K562 (cell line): Measurements from ENCODE around the gene DOLPP1. TPM values are rescaled to one million over a fixed set of nuclear protein-coding genes. Genes with fewer than 3 reads are reported as not detected.
A peak's percentile ranks its signal among the peaks of the same experiment; 100 is the strongest.

Experiments used
- ARID2 ChIP-seq: fragments of 450-650 bp; IDR thresholded peaks from 2 replicates; pipeline ENCODE4 v1.6.1; 2017; ENCODE audit warnings: antibody characterized with exemption, mild to moderate bottlenecking
- BHLHE40 ChIP-seq: IDR thresholded peaks from 2 replicates; pipeline ENCODE4 v1.6.1; 2011; ENCODE audit warnings: low read length, improper control_type of control experiment
- BMI1 ChIP-seq: fragments of 150-350 bp; IDR thresholded peaks from 2 replicates; pipeline ENCODE4 v1.6.1; 2014; ENCODE audit warnings: low read length
- FIP1L1 ChIP-seq: fragments of 200-400 bp; formaldehyde crosslinking; IDR thresholded peaks from 2 replicates; pipeline ENCODE4 v1.6.1; 2018; ENCODE audit warnings: mild to moderate bottlenecking, low read depth, low read length; ENCODE audit not compliant: poor library complexity, severe bottlenecking
- GTF2E2 ChIP-seq: fragments of 200-800 bp; sonication (Bioruptor generic); IDR thresholded peaks from 2 replicates; pipeline ENCODE4 v1.6.1; 2016; ENCODE audit warnings: missing genetic modification characterization, missing compliant biosample characterization
- HLTF ChIP-seq: fragments of 450-650 bp; IDR thresholded peaks from 2 replicates; pipeline ENCODE4 v1.6.1; 2016
- KAT2B ChIP-seq: IDR thresholded peaks from one replicate; pipeline ENCODE4 v1.6.1; 2012; ENCODE audit warnings: low read depth, mild to moderate bottlenecking, control low read depth, inconsistent platforms, low read length, moderate library complexity
- PKNOX1 ChIP-seq: fragments of 450-650 bp; IDR thresholded peaks from 2 replicates; pipeline ENCODE4 v1.6.1; 2016
- POLR2AphosphoS2 ChIP-seq: IDR thresholded peaks from 2 replicates; pipeline ENCODE4 v1.6.1; 2012; ENCODE audit warnings: low read length, improper control_type of control experiment
- PRDM10 ChIP-seq: fragments of 450-650 bp; IDR thresholded peaks from 2 replicates; pipeline ENCODE4 v1.6.1; 2018; ENCODE audit not compliant: partially characterized antibody
- SRSF9 ChIP-seq: fragments of 200-400 bp; formaldehyde crosslinking; IDR thresholded peaks from 2 replicates; pipeline ENCODE4 v1.6.1; 2017; ENCODE audit warnings: low read depth, low read length, borderline replicate concordance
- ZC3H8 ChIP-seq: fragments of 450-650 bp; IDR thresholded peaks from 2 replicates; pipeline ENCODE4 v1.6.1; 2017
- ZNF212 ChIP-seq: fragments of 450-650 bp; formaldehyde crosslinking; IDR thresholded peaks from 2 replicates; pipeline ENCODE4 v1.4.0; 2020; ENCODE audit warnings: mild to moderate bottlenecking
- ZNF41 ChIP-seq: fragments of 250-450 bp; sonication (Bioruptor Pico); conservative IDR thresholded peaks from 2 replicates; pipeline ENCODE4 v1.4.0; 2020; ENCODE audit warnings: mild to moderate bottlenecking
- ZNF444 ChIP-seq: fragments of 250-450 bp; sonication (Bioruptor Pico); IDR thresholded peaks from 2 replicates; pipeline ENCODE4 v1.4.0; 2020; ENCODE audit warnings: mild to moderate bottlenecking, moderate library complexity
- polyA plus RNA-seq, 8 experiments: library from polyadenylated mRNA; depleted of rRNA in 4 of 8; stranded (reverse) in 5 of 8; unstranded in 3 of 8; fragments of >200 nt; fragmentation: Nextera tagmentation in 2 of 8; fragmentation: Illumina TruSeq in 1 of 8; extraction: Ambion mirVana in 2 of 8; extraction: Trizol in 1 of 8; gene quantifications; 2 replicates each; pipeline versions ENCODE4 v1.2.1 to v1.2.3, GENCODE V29; 2011 to 2014; ENCODE audit warnings: inconsistent platforms in 1 of 8, missing spikeins in 1 of 8
- total RNA-seq, 7 experiments: library from RNA; depleted of rRNA in 6 of 7; stranded (reverse); fragments of >200 nt in 6 of 7; fragmentation: Illumina TruSeq in 2 of 7; extraction: Trizol in 2 of 7; gene quantifications; 2 replicates each; pipeline versions ENCODE4 v1.2.1 to v1.2.3, GENCODE V29; 2011 to 2021; ENCODE audit warnings: low replicate concordance in 1 of 7
- TF ChIP-seq, protein P1 (sequence below): sonication (generic); formaldehyde crosslinking; IDR thresholded peaks from 2 replicates; pipeline ENCODE4 v1.9.0; 2022; ENCODE audit warnings: mild to moderate bottlenecking, missing genetic modification reagents
- TF ChIP-seq, protein P2 (sequence below): fragments of 250-450 bp; sonication (Bioruptor Pico); IDR thresholded peaks from 2 replicates; pipeline ENCODE4 v1.4.0; 2020

DOLPP1 gene
- total and polyA plus RNA-seq, 9 of the 15 experiments (the other 6 are each of a cell fraction or from before 2014, with no cell fraction given), result 3.0 to 39.8 (median 30.5) TPM

- TF ChIP-seq PRDM10 (no peak), PKNOX1 (0 out of 2 replicates have a peak, but pooled peaks have one; percentile 29), ZNF41 (CRISPR knock-in tag) (no peak), ARID2 (0 out of 2 replicates have a peak, but pooled peaks have one; percentile 35), ZNF444 (CRISPR knock-in tag) (no peak), BMI1 (no peak), ZC3H8 (no peak), BHLHE40 (0 out of 2 replicates have a peak, but pooled peaks have one; percentile 27), SRSF9 (no peak), HLTF (no peak), KAT2B (no peak), GTF2E2 (tag) (no peak), FIP1L1 (no peak), POLR2AphosphoS2 (no peak), ZNF212 (CRISPR knock-in tag) (no peak)
- TF ChIP-seq, protein P1, sequence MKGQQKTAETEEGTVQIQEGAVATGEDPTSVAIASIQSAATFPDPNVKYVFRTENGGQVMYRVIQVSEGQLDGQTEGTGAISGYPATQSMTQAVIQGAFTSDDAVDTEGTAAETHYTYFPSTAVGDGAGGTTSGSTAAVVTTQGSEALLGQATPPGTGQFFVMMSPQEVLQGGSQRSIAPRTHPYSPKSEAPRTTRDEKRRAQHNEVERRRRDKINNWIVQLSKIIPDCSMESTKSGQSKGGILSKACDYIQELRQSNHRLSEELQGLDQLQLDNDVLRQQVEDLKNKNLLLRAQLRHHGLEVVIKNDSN (CRISPR knock-in tag), result no peak
- TF ChIP-seq, protein P2, sequence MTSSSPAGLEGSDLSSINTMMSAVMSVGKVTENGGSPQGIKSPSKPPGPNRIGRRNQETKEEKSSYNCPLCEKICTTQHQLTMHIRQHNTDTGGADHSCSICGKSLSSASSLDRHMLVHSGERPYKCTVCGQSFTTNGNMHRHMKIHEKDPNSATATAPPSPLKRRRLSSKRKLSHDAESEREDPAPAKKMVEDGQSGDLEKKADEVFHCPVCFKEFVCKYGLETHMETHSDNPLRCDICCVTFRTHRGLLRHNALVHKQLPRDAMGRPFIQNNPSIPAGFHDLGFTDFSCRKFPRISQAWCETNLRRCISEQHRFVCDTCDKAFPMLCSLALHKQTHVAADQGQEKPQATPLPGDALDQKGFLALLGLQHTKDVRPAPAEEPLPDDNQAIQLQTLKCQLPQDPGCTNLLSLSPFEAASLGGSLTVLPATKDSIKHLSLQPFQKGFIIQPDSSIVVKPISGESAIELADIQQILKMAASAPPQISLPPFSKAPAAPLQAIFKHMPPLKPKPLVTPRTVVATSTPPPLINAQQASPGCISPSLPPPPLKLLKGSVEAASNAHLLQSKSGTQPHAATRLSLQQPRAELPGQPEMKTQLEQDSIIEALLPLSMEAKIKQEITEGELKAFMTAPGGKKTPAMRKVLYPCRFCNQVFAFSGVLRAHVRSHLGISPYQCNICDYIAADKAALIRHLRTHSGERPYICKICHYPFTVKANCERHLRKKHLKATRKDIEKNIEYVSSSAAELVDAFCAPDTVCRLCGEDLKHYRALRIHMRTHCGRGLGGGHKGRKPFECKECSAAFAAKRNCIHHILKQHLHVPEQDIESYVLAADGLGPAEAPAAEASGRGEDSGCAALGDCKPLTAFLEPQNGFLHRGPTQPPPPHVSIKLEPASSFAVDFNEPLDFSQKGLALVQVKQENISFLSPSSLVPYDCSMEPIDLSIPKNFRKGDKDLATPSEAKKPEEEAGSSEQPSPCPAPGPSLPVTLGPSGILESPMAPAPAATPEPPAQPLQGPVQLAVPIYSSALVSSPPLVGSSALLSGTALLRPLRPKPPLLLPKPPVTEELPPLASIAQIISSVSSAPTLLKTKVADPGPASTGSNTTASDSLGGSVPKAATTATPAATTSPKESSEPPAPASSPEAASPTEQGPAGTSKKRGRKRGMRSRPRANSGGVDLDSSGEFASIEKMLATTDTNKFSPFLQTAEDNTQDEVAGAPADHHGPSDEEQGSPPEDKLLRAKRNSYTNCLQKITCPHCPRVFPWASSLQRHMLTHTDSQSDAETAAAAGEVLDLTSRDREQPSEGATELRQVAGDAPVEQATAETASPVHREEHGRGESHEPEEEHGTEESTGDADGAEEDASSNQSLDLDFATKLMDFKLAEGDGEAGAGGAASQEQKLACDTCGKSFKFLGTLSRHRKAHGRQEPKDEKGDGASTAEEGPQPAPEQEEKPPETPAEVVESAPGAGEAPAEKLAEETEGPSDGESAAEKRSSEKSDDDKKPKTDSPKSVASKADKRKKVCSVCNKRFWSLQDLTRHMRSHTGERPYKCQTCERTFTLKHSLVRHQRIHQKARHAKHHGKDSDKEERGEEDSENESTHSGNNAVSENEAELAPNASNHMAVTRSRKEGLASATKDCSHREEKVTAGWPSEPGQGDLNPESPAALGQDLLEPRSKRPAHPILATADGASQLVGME, result no peak
These were observed 58.5 kb downstream of the DOLPP1 start (continued) for GRCh38 chr9:129139233-129139992.
